OCI-M2 (cell line): Measurements from ENCODE around the gene ST3GAL4.
A peak's percentile ranks its signal among the peaks of the same experiment; 100 is the strongest.

Experiments
- DNase-seq: peaks from one replicate; lab custom pipeline; 2025; ENCODE audit not compliant: unreplicated experiment; lab: John Stamatoyannopoulos, UW

Gene ST3GAL4

GRCh38 chr11:126440276-126440675, 84.8 kb downstream of the ST3GAL4 start:
- no peak for DNase-seq

- peak; percentile 15 for DNase-seq
Observed at GRCh38 chr11:126440792-126441514, 85.5 kb downstream of the ST3GAL4 start.

GRCh38 chr11:126443120-126443519, 87.6 kb downstream of the ST3GAL4 start:
- DNase-seq: no peak

- DNase-seq: no peak
Observed at GRCh38 chr11:126444072-126444471, 88.6 kb downstream of the ST3GAL4 start.

GRCh38 chr11:126446581-126446980, 91.1 kb downstream of the ST3GAL4 start:
- no peak for DNase-seq

GRCh38 chr11:126450198-126450597, 94.7 kb downstream of the ST3GAL4 start:
- DNase-seq: no peak

- no peak for DNase-seq
Observed at GRCh38 chr11:126450806-126451205, 95.3 kb downstream of the ST3GAL4 start.

- no peak for DNase-seq
Observed at GRCh38 chr11:126451211-126451802, 95.8 kb downstream of the ST3GAL4 start.

- no peak for DNase-seq
Observed at GRCh38 chr11:126452241-126453101, 97.0 kb downstream of the ST3GAL4 start.

GRCh38 chr11:126456089-126456488, 100.6 kb downstream of the ST3GAL4 start:
- no peak for DNase-seq

GRCh38 chr11:126456783-126457542, 101.5 kb downstream of the ST3GAL4 start:
- no peak for DNase-seq

- no peak for DNase-seq
Observed at GRCh38 chr11:126457817-126458216, 102.3 kb downstream of the ST3GAL4 start.

- no peak for DNase-seq
Observed at GRCh38 chr11:126459691-126460281, 104.3 kb downstream of the ST3GAL4 start.

- DNase-seq: no peak
Observed at GRCh38 chr11:126460417-126461095, 105.1 kb downstream of the ST3GAL4 start.

- no peak for DNase-seq
Observed at GRCh38 chr11:126461096-126461440, 105.6 kb downstream of the ST3GAL4 start.

GRCh38 chr11:126461996-126462395, 106.5 kb downstream of the ST3GAL4 start:
- DNase-seq: no peak

GRCh38 chr11:126462422-126462821, 106.9 kb downstream of the ST3GAL4 start:
- DNase-seq: no peak
